Measurements from ENCODE around the gene ASCL2. TPM values are rescaled to one million over a fixed set of nuclear protein-coding genes. Genes with fewer than 3 reads are reported as not detected.

ASCL2 gene
- total RNA-seq, 1 donor from 2014 or later = 0.96 TPM

GRCh38 chr11:2221024-2221423 lies 49.4 kb downstream of the ASCL2 start:
- no peak overlapping the region for H3K27ac Mint-ChIP-seq
- DNase-seq = no peak
- H3K36me3 Mint-ChIP-seq (ENCODE audit: low read depth) = no peaks in the 10 kb centered on the region
- intact Hi-C loops (cut with micrococcal nuclease) = no loop called here
- H3K4me3 Mint-ChIP-seq = no peak overlapping the region
- H3K27me3 Mint-ChIP-seq = peaks cover 28% of the 10 kb centered on the region
- H3K4me1 Mint-ChIP-seq = no peaks in the 10 kb centered on the region
- H3K9me3 Mint-ChIP-seq = peaks cover 3% of the 10 kb centered on the region

DNA sequence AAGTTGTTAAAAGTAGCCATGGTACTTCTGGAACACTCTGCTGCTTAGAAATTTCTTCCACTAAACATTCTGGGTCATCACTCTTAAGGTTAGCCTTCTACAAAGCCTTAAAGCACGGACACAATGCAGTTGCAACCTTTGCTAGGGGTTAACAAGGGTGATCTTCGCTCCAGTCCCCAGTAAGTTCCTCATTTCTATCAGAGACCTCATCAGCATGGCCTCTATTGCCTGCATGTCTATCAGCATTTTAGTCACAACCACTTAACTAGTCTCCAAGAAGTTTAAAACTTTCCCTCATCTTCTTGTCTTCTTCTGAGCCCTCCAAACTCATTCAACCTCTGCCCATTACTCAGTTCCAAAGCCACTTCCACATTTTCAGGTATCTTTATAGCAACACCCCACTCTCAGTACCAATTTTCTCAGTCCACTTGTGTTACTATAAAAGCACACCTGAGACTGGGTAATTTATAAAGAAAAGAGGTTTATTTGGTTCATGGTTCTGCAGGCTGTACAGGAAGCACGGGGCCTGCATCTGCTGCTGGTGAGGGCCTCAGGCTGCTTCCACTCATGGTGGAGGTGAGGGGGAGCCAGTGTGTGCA lies 50.1 kb downstream of the ASCL2 start:
- Mint-ChIP-seq H3K9me3 (peaks cover 3% of the 10 kb centered on the region), H3K27me3 (peaks cover 24% of the 10 kb centered on the region), H3K4me1 (no peaks in the 10 kb centered on the region), H3K27ac (no peak overlapping the region), H3K4me3 (no peak overlapping the region), H3K36me3 (ENCODE audit: low read depth) (no peaks in the 10 kb centered on the region)
- intact Hi-C loops (cut with micrococcal nuclease) = no loop called here
- DNase-seq = no peak

DNA sequence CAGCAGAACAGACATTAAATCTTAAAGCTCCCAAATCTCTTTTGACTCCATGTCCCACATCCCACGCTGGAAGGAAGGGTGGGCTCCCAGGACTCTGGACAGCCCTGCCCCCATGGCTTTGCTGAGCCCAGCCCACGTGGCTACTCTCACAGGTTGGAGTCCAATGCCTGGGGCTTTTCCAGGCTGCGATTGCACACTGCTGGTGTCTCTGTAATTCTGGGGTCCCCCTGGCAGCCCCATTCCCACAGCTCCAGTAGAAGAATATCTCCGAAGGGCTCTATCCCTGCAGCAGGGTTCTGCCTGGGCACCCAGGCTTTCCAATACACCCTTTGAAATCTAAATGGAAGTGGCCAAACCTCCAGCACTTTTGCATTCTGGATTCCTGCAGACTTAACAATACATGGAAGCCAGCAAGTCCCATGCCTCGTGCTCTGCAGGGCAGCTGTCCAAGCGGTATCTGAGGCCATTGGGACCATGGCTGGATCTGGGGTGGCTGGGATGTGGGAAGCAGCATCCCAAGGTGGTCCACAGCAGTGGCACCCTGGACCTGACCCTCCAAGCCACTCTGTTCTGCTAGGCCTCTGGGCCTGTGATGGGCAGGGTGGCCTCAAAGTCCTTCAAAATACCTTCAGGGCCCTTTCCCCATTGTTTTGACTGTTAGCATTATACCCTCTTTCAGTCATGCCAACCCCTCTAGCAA lies 50.9 kb downstream of the ASCL2 start:
- no peak overlapping the region for H3K4me3 Mint-ChIP-seq
- H3K4me1 Mint-ChIP-seq = no peaks in the 10 kb centered on the region
- DNase-seq = peak; percentile 44
- peaks cover 23% of the 10 kb centered on the region for H3K27me3 Mint-ChIP-seq
- no peak overlapping the region for H3K27ac Mint-ChIP-seq
- intact Hi-C loops (cut with micrococcal nuclease) = no loop called here
- H3K36me3 Mint-ChIP-seq (ENCODE audit: low read depth) = no peaks in the 10 kb centered on the region
- peaks cover 3% of the 10 kb centered on the region for H3K9me3 Mint-ChIP-seq

Other genes with a start within 250 kb of the ASCL2 start
- gene IGF2, start 131.2 kb downstream of the ASCL2 start, total RNA-seq = 0.45 and 1.1 TPM in 2 replicates
- not detected in 2 replicates for gene INS, start 109.4 kb downstream of the ASCL2 start, total RNA-seq
- gene TH, start 98.8 kb downstream of the ASCL2 start, total RNA-seq = not detected in 2 replicates
- 2.4 and 2.6 TPM in 2 replicates for gene C11orf21, start 31.3 kb upstream of the ASCL2 start, total RNA-seq
- gene TSPAN32, start 31.4 kb upstream of the ASCL2 start, total RNA-seq = 2.4 and 2.6 TPM in 2 replicates
- gene CD81, start 106.7 kb upstream of the ASCL2 start, total RNA-seq = 224 and 225 TPM in 2 replicates
- gene TSSC4, start 130.2 kb upstream of the ASCL2 start, total RNA-seq = 61.8 and 62.9 TPM in 2 replicates
- not detected in 2 replicates for gene TRPM5, start 173.9 kb upstream of the ASCL2 start, total RNA-seq
- 6.4 TPM in 2 replicates for gene KCNQ1, start 174.4 kb upstream of the ASCL2 start, total RNA-seq